ENCODE data around the gene SLC6A18. TPM values are rescaled to one million over a fixed set of nuclear protein-coding genes. Genes with fewer than 3 reads are reported as not detected.
"Not testable (repeated sequence)": the region's sequence is repeated elsewhere in the genome, so short reads cannot be mapped to it uniquely, and the experiment has no call there.

The SLC6A18 gene
- total RNA-seq, 1 donor: not detected

DNA sequence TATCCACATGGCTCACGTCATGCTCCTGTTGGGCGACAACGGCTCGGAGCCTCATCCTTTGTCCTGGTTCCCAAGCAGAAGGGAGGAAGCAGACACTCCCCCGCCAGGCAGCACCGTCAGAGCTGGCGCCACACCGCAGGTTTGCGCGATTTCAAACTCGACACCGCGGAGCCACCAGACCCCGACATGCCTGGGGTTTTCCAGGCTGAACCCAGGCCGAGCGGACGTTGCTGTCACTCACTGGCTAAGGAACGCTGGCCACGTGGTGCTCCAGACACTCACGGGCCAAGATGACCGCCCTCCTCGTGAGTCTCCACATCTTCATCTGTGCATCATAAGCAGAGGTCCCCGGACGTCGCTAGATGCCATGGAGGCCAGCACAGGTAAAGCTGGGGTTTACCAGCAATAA lies 60.7 kb downstream of the SLC6A18 start:
- no peak overlapping the region for H3K4me3 ChIP-seq (ENCODE audit: low read depth, low read length)
- TF ChIP-seq, protein P1, sequence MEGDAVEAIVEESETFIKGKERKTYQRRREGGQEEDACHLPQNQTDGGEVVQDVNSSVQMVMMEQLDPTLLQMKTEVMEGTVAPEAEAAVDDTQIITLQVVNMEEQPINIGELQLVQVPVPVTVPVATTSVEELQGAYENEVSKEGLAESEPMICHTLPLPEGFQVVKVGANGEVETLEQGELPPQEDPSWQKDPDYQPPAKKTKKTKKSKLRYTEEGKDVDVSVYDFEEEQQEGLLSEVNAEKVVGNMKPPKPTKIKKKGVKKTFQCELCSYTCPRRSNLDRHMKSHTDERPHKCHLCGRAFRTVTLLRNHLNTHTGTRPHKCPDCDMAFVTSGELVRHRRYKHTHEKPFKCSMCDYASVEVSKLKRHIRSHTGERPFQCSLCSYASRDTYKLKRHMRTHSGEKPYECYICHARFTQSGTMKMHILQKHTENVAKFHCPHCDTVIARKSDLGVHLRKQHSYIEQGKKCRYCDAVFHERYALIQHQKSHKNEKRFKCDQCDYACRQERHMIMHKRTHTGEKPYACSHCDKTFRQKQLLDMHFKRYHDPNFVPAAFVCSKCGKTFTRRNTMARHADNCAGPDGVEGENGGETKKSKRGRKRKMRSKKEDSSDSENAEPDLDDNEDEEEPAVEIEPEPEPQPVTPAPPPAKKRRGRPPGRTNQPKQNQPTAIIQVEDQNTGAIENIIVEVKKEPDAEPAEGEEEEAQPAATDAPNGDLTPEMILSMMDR (IDR thresholded peaks at IDR 0.05; ENCODE audit: insufficient read depth, low read depth, low read length): no peak
- DNase-seq (ENCODE audit: low read depth): no peak

DNA sequence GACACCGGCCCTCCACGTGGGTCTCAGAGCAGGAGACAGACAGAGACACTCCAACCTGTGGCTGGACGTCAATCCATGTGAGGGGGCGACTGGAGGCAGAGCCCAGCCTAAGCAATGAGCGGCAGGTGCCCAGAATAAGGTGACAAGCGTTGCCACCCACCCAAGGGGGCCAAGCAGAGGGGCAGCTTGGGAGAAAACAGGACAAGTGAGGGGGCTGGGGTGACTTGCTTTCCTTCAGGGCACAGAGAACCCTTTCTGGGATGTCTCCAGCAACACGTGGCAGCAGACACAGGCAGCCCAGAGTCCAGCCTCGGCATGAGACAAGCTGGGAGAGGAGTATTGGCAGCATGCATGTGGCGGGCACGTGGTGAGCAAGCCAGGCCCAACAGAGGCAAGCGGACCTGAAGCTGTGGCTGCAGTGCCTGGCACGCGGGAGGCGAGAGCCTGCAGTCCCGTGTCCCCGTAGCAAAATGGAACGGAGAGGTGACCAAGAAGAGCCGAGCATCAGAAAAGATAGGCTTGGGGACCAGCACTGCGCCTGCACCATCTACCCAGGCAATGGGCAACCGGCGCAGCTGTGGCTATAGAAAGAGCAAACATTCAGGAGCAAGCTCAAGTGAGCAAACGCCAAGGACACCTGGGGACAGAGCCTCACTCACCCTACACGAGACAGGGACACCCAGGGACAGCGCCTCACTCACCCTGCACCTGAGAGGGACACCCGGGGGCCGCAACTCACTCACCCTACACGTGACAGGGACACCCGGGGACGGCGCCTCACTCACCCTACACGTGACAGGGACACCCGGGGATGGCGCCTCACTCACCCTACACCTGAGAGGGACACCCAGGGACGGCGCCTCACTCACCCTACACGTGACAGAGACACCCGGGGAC lies 63.5 kb downstream of the SLC6A18 start:
- no peak overlapping the region for H3K4me3 ChIP-seq (ENCODE audit: low read depth, low read length)
- TF ChIP-seq, protein P1 (IDR thresholded peaks at IDR 0.05; ENCODE audit: insufficient read depth, low read depth, low read length): no peak
- DNase-seq (ENCODE audit: low read depth): no peak

DNA sequence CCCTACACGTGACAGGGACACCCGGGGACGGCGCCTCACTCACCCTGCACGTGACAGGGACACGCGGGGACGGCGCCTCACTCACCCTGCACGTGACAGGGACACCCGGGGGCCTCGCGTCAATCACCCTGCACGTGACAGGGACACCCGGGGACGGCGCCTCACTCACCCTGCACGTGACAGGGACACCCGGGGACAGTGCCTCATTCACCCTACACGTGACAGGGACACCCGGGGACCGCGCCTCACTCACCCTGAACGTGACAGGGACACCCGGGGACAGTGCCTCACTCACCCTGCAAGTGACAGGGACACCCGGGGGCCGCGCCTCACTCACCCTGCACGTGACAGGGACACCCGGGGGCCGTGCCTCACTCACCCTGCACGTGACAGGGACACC lies 64.4 kb downstream of the SLC6A18 start:
- not testable (repeated sequence) for H3K4me3 ChIP-seq (ENCODE audit: low read depth, low read length); DNase-seq (ENCODE audit: low read depth)

DNA sequence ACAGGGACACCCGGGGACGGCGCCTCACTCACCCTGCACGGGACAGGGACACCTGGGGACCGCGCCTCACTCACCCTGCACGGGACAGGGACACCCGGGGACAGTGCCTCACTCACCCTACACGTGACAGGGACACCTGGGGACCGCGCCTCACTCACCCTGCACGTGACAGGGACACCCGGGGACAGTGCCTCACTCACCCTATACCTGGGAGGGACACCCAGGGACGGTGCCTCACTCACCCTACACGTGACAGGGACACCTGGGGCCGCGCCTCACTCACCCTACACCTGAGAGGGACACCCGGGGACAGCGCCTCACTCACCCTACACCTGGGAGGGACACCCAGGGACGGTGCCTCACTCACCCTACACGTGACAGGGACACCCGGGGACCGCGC lies 65.8 kb downstream of the SLC6A18 start:
- H3K4me3 ChIP-seq (ENCODE audit: low read depth, low read length); DNase-seq (ENCODE audit: low read depth): not testable (repeated sequence)

DNA sequence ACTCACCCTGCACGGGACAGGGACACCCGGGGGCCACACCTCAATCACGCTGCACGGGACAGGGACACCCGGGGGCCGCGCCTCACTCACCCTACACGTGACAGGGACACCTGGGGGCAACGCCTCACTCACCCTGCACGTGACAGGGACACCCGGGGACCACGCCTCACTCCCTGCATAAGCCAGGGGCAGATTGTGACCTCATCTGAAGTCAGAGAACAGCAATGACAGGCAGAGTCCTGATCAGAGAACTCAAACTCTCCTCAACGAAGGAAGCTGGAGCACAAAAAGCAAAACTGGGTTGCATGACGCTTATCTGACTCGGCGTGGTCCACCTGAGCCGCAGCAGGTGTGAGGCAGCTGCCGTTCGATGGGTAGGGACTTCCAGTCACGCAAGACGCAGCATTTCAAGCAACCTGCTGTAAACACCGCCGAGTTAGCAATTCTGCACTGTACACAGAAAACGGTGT lies 66.5 kb downstream of the SLC6A18 start:
- DNase-seq (ENCODE audit: low read depth): no peak
- TF ChIP-seq, protein P1 (IDR thresholded peaks at IDR 0.05; ENCODE audit: insufficient read depth, low read depth, low read length): no peak
- no peak overlapping the region for H3K4me3 ChIP-seq (ENCODE audit: low read depth, low read length)

DNA sequence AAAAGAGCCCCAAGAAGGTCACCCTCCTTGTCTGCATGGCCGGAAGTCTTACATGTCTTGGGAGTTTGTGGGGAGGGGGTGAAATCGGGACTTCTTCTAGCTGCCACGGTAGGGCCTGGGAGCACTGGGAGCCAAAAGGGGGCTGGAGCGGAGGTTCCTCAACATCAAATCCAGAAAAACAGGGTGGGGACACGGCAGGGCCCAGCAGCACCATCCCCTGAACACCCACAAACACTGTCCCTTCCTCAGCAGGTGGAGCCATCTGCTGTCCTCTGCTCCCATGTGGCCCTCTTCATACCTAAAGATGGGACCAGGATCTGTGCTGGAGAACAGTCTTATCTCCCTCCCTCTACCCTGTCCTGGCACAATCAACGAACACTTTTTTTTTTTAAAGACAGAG lies 67.0 kb downstream of the SLC6A18 start:
- H3K4me3 ChIP-seq (ENCODE audit: low read depth, low read length): no peak overlapping the region
- TF ChIP-seq, protein P1 (IDR thresholded peaks at IDR 0.05; ENCODE audit: insufficient read depth, low read depth, low read length): no peak
- no peak for DNase-seq (ENCODE audit: low read depth)

DNA sequence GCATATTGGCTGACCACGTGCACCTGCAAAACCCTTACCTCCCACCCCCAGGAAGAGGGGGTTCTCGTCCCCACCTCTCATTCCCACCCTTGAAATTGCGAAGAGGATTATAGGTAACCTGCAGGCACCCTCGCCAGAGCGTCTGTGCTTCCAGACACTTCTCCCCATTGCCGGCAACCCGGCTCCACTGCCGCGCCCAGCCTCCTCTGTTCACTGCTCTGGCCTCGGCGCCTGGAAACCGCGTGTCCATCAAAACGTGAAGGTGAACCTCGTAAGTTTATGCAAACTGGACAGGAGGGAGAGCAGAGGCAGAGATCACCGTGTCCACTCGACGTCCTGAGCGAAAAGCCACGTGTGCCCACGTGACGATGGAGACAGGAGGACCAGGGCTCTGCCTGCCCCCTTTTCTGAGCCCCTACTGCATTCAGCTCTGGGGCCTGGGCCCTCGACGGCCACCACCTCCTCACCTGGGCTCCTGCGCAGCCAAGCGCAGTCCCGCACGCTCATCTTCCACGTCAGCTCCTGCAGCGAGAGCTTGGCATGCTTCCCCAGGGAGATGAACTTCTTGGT lies 67.8 kb downstream of the SLC6A18 start:
- TF ChIP-seq, protein P1 (IDR thresholded peaks at IDR 0.05; ENCODE audit: insufficient read depth, low read depth, low read length): no peak
- H3K4me3 ChIP-seq (ENCODE audit: low read depth, low read length): no peak overlapping the region
- DNase-seq (ENCODE audit: low read depth): no peak
